GM23248 (cell line): Measurements from ENCODE around the gene RPS17.

Experiments
- EZH2 ChIP-seq: fragments of 200-600 bp; sonication (generic); IDR thresholded peaks from 2 replicates; pipeline ENCODE4 v1.6.1; 2018; ENCODE audit warnings: antibody characterized with exemption, mild to moderate bottlenecking; ENCODE audit not compliant: insufficient read depth, poor library complexity, severe bottlenecking
- EZH2phosphoT487 ChIP-seq: fragments of 200-600 bp; sonication (generic); IDR thresholded peaks from 2 replicates; pipeline ENCODE4 v1.6.1; 2018; ENCODE audit warnings: antibody characterized with exemption, moderate library complexity, mild to moderate bottlenecking, low read depth; ENCODE audit not compliant: insufficient read depth

DNA sequence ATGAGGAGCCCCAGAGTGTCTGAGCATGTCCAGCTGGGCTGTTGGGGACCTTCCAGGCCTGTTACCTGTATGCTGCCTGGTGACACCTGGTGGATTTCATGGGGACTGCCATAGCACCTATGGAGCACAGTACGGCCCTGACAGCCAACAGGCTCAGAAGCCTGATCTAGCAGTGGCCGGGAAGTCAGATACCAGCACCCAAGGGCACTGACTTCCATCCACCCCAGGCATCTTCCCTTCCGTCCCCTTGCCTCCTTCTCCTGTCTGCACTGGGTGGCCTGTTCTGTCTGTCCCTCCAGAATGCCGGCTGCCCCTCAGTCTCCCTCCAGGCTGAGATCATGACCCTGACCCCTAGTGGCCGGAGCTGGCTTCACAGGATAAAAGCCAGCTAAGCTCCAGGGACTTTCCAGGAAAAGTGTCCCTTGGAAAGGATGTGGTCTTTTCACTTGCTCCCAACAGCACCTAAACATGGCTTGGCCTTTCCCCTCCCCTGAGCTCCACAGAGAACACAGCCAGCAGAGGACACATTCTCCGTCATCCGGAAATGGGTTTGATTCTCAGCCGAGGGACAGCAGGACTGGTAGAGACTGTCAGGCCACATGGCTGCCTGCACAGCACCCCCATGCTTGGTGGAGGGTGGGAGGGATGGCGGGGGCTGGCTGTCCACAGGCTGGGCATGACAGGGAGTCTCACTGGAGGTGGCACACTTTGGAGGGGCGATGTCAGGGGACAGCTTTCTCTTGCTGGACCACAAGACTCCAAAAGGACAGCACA, 9.5 kb downstream of the RPS17 start:
- TF ChIP-seq EZH2 (no peak), EZH2phosphoT487 (no peak)
